Thyroid gland (tissue), 4 donors: Measurements from ENCODE around the gene KIF18A. TPM values are rescaled to one million over a fixed set of nuclear protein-coding genes. Genes with fewer than 3 reads are reported as not detected.
"Not testable (repeated sequence)": the region's sequence is repeated elsewhere in the genome, so short reads cannot be mapped to it uniquely, and the experiment has no call there.

Experiments
- DNase-seq, 2 donors: peaks; one replicate each; pipeline ENCODE4 v3.0.0-alpha.2; 2019
- H3K27ac ChIP-seq, 3 donors: fragments of 200-600 bp; sonication (generic); 1 replicate in 2 of 3; 2 replicates in 1 of 3; pipeline ENCODE4 v1.5.1; 2016 to 2019; ENCODE audit warnings: mild to moderate bottlenecking in 1 of 3, moderate library complexity in 1 of 3
- H3K27me3 ChIP-seq: fragments of 200-600 bp; sonication (generic); one replicate; pipeline ENCODE4 v1.5.1; 2019
- H3K36me3 ChIP-seq, 2 donors: fragments of 200-600 bp; sonication (generic); one replicate each; pipeline ENCODE4 v1.5.1; 2016 to 2019
- H3K4me1 ChIP-seq, 2 donors: fragments of 200-600 bp; sonication (generic); one replicate each; pipeline ENCODE4 v1.5.1; 2017 to 2019
- H3K4me3 ChIP-seq, 3 donors: fragments of 200-600 bp; sonication (generic); replicated peaks in 1 of 3; 1 replicate in 2 of 3; 2 replicates in 1 of 3; pipeline ENCODE4 v1.5.1; 2016; ENCODE audit warnings: mild to moderate bottlenecking in 1 of 3
- H3K9me3 ChIP-seq: fragments of 200-600 bp; sonication (generic); one replicate; pipeline ENCODE4 v1.5.1; 2017
- POLR2A ChIP-seq, 2 donors: fragments of 450-650 bp; IDR thresholded peaks; one replicate each; pipeline ENCODE4 v1.6.1; 2017; ENCODE audit warnings: antibody characterized with exemption in 2 of 2, mild to moderate bottlenecking in 2 of 2, moderate library complexity in 1 of 2
- WGBS, 2 donors: methylation state at CpG; one replicate each; pipeline ENCODE4 v1.1.5; 2017; 5-methylcytosine and 5-hydroxymethylcytosine counted together
- intact Hi-C: fragments of 100-400 bp; cut with DNase I; formaldehyde crosslinking; loops from one replicate; pipeline ENCODE4 v1.15.1; 2023
- total RNA-seq, 4 donors: library from RNA; depleted of rRNA; stranded (reverse); fragments of >200 nt; gene quantifications; one replicate each; pipeline ENCODE4 v1.2.3, GENCODE V29; 2016
- TF ChIP-seq, protein P1 (sequence below), 6 experiments: fragments of 200-600 bp in 3 of 6; fragments of 450-650 bp in 3 of 6; sonication (generic) in 3 of 6; IDR thresholded peaks; one replicate each; pipeline ENCODE4 v1.5.1; 2016 to 2019; ENCODE audit warnings: antibody characterized with exemption in 6 of 6, mild to moderate bottlenecking in 2 of 6, inconsistent platforms in 1 of 6, moderate library complexity in 1 of 6

The KIF18A gene
- total RNA-seq, 4 donors from 2014 or later, result 2.3 to 4.6 (median 4.1) TPM

DNA sequence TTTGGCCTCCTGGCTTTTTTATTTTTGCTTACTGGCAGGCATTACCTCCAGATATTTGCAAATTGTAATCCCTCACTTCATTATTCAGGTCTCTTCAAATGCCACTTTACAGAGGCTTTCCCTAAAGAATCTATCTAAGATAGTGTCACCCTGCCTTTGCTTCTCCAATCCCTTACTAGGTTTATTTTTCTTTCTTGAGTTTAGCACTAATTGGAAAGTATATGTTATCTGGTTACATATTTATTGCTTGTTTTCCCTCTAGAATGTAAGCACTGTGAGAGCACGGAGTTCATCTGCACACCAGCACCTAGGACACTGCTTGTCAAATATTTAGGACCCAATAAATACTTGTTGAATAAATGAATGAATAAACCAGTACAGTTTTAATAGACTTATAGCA is 3.5 kb downstream of the KIF18A start:
- no peak for TF ChIP-seq POLR2A (IDR thresholded peaks at IDR 0.05)
- TF ChIP-seq, protein P1, sequence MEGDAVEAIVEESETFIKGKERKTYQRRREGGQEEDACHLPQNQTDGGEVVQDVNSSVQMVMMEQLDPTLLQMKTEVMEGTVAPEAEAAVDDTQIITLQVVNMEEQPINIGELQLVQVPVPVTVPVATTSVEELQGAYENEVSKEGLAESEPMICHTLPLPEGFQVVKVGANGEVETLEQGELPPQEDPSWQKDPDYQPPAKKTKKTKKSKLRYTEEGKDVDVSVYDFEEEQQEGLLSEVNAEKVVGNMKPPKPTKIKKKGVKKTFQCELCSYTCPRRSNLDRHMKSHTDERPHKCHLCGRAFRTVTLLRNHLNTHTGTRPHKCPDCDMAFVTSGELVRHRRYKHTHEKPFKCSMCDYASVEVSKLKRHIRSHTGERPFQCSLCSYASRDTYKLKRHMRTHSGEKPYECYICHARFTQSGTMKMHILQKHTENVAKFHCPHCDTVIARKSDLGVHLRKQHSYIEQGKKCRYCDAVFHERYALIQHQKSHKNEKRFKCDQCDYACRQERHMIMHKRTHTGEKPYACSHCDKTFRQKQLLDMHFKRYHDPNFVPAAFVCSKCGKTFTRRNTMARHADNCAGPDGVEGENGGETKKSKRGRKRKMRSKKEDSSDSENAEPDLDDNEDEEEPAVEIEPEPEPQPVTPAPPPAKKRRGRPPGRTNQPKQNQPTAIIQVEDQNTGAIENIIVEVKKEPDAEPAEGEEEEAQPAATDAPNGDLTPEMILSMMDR (IDR thresholded peaks at IDR 0.05), result no peak
- Histone ChIP-seq H3K36me3 (no peaks in the 10 kb centered on the region), H3K4me1 (peaks cover 7 to 8% of the 10 kb centered on the region in 2 donors), H3K27ac (no peak overlapping the region), H3K27me3 (no peaks in the 10 kb centered on the region), H3K9me3 (no peaks in the 10 kb centered on the region), H3K4me3 (no peak overlapping the region)
- DNase-seq, result no peak
- WGBS, 2 donors, result 95 to 98% methylated on average over 1 of the region's 1 CpG
- intact Hi-C loops, result loop anchor here (10.0 kb wide), 1 partner anchor 410 kb away; no protein-coding TSS in a partner anchor

DNA sequence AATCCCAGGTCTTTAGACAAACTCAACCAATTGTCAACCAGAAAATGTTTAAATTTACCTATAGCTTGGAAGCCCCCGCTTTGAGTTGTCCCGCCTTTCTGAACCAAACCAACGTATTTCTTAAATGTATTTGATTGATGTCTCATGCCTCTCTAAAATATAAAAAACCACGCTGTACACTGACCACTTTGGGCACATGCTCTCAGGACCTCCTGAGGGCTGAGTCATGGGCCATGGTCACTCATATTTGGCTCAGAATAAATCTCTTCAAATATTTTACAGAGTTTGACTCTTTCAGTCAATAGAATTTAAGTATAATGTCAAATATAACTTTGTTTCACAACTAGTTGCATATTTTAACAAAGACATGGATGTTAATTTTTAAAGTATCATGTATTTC is 5.7 kb downstream of the KIF18A start:
- H3K4me1 ChIP-seq, H3K4me3 ChIP-seq, H3K27ac ChIP-seq, H3K27me3 ChIP-seq, H3K36me3 ChIP-seq, H3K9me3 ChIP-seq, DNase-seq: not testable (repeated sequence)
- 95 to 96% methylated on average over 4 of the region's 4 CpGs for WGBS, 2 donors
- intact Hi-C loops, result loop anchor here (10.0 kb wide), 1 partner anchor 407 kb away; no protein-coding TSS in a partner anchor

DNA sequence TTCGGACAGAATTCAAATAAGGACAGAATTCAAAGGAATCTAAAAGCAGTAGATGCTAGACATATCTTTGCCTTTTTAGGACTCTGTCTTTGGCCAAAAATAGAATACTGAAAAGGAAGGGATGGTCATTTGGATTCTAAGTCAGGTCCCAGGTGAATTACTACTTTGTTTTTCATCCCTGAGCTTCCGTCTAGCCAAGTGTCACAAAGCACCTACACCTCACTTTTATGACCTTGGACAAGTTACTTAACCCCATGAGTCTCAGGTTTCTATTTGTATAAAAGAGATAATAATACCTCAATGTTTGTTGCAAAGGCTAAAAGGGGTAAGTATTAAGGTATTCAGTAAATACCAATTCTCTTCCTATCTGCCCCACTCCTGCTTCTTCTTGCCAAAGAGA is 7.3 kb downstream of the KIF18A start:
- DNase-seq, result no peak
- Histone ChIP-seq H3K4me3 (no peak overlapping the region), H3K27me3 (no peaks in the 10 kb centered on the region), H3K9me3 (no peaks in the 10 kb centered on the region), H3K36me3 (no peaks in the 10 kb centered on the region), H3K27ac (no peak overlapping the region), H3K4me1 (no peaks in the 10 kb centered on the region)
- 83 to 87% methylated on average over 2 of the region's 2 CpGs for WGBS, 2 donors
- intact Hi-C loops, result loop anchor here (10.0 kb wide), 1 partner anchor 406 kb away; no protein-coding TSS in a partner anchor
- TF ChIP-seq POLR2A (IDR thresholded peaks at IDR 0.05), result no peak
- TF ChIP-seq, protein P1 (IDR thresholded peaks at IDR 0.05), result no peak

DNA sequence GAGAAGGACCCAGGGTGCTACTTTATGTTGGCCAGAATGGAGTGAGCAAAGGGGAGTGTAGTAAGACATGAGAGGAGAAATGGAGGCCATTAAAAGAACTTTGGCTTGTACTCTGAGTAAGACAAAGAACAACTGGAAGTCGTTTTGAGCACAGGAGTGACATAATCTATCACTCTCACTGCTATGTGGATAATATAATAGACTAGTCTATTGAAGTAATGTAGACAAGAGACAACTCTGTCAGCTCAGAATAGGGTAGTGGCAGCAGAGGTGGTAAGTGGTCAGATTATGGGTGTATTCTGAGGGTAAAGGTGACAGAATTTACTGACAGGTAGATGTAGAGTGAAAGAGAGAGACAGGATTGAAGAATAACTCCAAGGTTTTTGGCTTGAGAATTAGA is 8.2 kb downstream of the KIF18A start:
- intact Hi-C loops, result loop anchor here (10.0 kb wide), 1 partner anchor 405 kb away; no protein-coding TSS in a partner anchor
- no peak for DNase-seq
- Histone ChIP-seq H3K4me1 (no peaks in the 10 kb centered on the region), H3K9me3 (no peaks in the 10 kb centered on the region), H3K27me3 (no peaks in the 10 kb centered on the region), H3K4me3 (no peak overlapping the region), H3K36me3 (no peaks in the 10 kb centered on the region), H3K27ac (no peak overlapping the region)
- TF ChIP-seq POLR2A (IDR thresholded peaks at IDR 0.05), result no peak
- TF ChIP-seq, protein P1 (IDR thresholded peaks at IDR 0.05), result no peak
- WGBS, 2 donors, result 49 to 71% methylated on average over 1 of the region's 1 CpG

DNA sequence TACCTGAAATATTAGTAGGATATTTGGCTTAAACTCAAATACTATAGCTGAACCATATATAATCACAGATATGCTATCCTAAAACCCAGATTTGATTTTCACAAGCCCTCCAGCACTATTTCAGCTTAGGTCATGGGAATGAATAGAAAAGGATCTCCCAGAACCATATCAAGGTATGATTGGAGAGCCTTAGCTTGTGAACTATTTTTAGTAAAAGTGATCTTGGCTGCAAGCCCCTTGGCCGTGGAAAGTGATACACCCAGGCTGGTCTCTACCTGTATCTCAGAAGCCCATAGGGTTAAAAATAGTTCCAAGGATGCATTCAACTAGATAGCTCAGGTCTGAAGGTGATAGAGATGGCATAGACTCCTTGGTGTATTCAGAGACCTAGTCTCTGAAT is 9.7 kb downstream of the KIF18A start:
- Histone ChIP-seq H3K4me3 (no peak overlapping the region), H3K36me3 (no peaks in the 10 kb centered on the region), H3K9me3 (no peaks in the 10 kb centered on the region), H3K4me1 (no peaks in the 10 kb centered on the region), H3K27me3 (no peaks in the 10 kb centered on the region), H3K27ac (no peak overlapping the region)
- 79 to 91% methylated on average over 1 of the region's 1 CpG for WGBS, 2 donors
- TF ChIP-seq, protein P1 (IDR thresholded peaks at IDR 0.05), result no peak
- intact Hi-C loops, result no loop called here
- no peak for DNase-seq

DNA sequence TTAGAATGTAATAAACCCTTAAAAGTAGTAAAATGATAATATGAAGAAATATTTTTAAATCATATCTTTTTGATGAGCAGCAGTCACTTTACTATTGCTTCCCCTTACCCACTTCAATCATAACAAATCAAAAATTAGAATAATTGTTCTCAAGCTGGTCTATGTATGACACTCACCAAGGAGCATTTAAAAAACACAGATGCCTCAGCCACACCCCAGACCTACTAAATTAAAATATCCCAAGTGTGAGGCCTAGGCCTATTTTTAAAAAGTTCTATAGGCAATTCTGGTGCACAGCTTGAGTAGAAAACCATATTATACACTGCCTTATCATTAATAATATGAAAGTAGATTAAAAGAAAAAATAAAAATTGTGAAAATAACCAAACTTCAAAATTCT is 15.2 kb downstream of the KIF18A start:
- no peak for DNase-seq
- no peaks in the 10 kb centered on the region for H3K4me1 ChIP-seq
- no peaks in the 10 kb centered on the region for H3K9me3 ChIP-seq
- TF ChIP-seq, protein P1 (IDR thresholded peaks at IDR 0.05), result no peak
- no peak for TF ChIP-seq POLR2A (IDR thresholded peaks at IDR 0.05)
- H3K36me3 ChIP-seq, result no peaks in the 10 kb centered on the region
- no peaks in the 10 kb centered on the region for H3K27me3 ChIP-seq
- no peak overlapping the region for H3K4me3 ChIP-seq
- H3K27ac ChIP-seq, result no peak overlapping the region
- intact Hi-C loops, result no loop called here
